HG03097 (cell line): ENCODE data around the gene PPFIBP1.

Experiments
- ATAC-seq: cut with Tn5 transposase; IDR thresholded peaks from one replicate; pipeline ENCODE4 v1.9.1; 2021; ENCODE audit not compliant: unreplicated experiment, low FRiP score

Gene PPFIBP1

GRCh38 chr12:27523642-27524493, at the start of gene PPFIBP1:
PPFIBP1 (plus strand) TSS chr12:27524206; CDS start chr12:27633397, 109,191 bp downstream.
- peak; percentile 88 for ATAC-seq

- no peak for ATAC-seq
These were observed 49.7 kb upstream of the PPFIBP1 start for GRCh38 chr12:27474344-27474743.

GRCh38 chr12:27477049-27477448, 47.0 kb upstream of the PPFIBP1 start:
- ATAC-seq: no peak

- ATAC-seq: no peak
These were observed 45.1 kb upstream of the PPFIBP1 start for GRCh38 chr12:27478949-27479348.

- no peak for ATAC-seq
These were observed 44.0 kb upstream of the PPFIBP1 start for GRCh38 chr12:27480016-27480415.

GRCh38 chr12:27486961-27487360, 37.0 kb upstream of the PPFIBP1 start:
- ATAC-seq: no peak

GRCh38 chr12:27488479-27488878, 35.5 kb upstream of the PPFIBP1 start:
- ATAC-seq: no peak

GRCh38 chr12:27491226-27491625, 32.8 kb upstream of the PPFIBP1 start:
- no peak for ATAC-seq

- ATAC-seq: no peak
These were observed 30.6 kb upstream of the PPFIBP1 start for GRCh38 chr12:27493260-27493940.

GRCh38 chr12:27497446-27497845, 26.6 kb upstream of the PPFIBP1 start:
- ATAC-seq: no peak

- peak; percentile 76 for ATAC-seq
These were observed 25.9 kb upstream of the PPFIBP1 start for GRCh38 chr12:27498149-27498548.

GRCh38 chr12:27498761-27499160, 25.2 kb upstream of the PPFIBP1 start:
- ATAC-seq: no peak

GRCh38 chr12:27499377-27499776, 24.6 kb upstream of the PPFIBP1 start:
- ATAC-seq: no peak

GRCh38 chr12:27500546-27500945, 23.5 kb upstream of the PPFIBP1 start:
- ATAC-seq: no peak

- ATAC-seq: no peak
These were observed 22.0 kb upstream of the PPFIBP1 start for GRCh38 chr12:27502021-27502435.

- ATAC-seq: no peak
These were observed 19.5 kb upstream of the PPFIBP1 start for GRCh38 chr12:27504507-27504906.

GRCh38 chr12:27505109-27505508, 18.9 kb upstream of the PPFIBP1 start:
- ATAC-seq: no peak

- ATAC-seq: no peak
These were observed 18.2 kb upstream of the PPFIBP1 start for GRCh38 chr12:27505761-27506160.

GRCh38 chr12:27506645-27507189, 17.3 kb upstream of the PPFIBP1 start:
- ATAC-seq: no peak

GRCh38 chr12:27508736-27509431, 15.1 kb upstream of the PPFIBP1 start:
- ATAC-seq: no peak
